ENCODE results near the gene NCR3LG1. TPM values are rescaled to one million over a fixed set of nuclear protein-coding genes. Genes with fewer than 3 reads are reported as not detected.

NCR3LG1 gene
- total and polyA plus RNA-seq, 2 donors (not counting 3 experiments of a cell fraction or from before 2014, with no cell fraction given) = 2.2 to 8.1 TPM

- BruUV-seq (replicated peaks) = no TSS peak
- H3K9me1 ChIP-seq (replicated peaks; ENCODE audit: control insufficient read depth, extremely low read depth, insufficient read depth, low read length) = no peaks in the 10 kb centered on the region
- no peaks in the 10 kb centered on the region for H3K79me2 ChIP-seq (ENCODE audit: control insufficient read depth, insufficient read depth, low read length)
- dilution Hi-C loops (cut with MboI; ENCODE audit: extremely low pct_ligation_motif_present, low sequenced_read_pairs) = no loop called here
- DNase-seq (ENCODE audit: low read depth, low spot score) (no peak), FAIRE-seq (no peak)
- H3K9ac ChIP-seq (replicated peaks; ENCODE audit: extremely low read depth, insufficient read depth, low read length) = no peak overlapping the region
- POLR2A ChIA-PET = no interaction called here
- no peak overlapping the region for H3K4me2 ChIP-seq (ENCODE audit: insufficient read depth, low read length)
- H3K4me3 ChIP-seq (replicated peaks in 1 of 3; ENCODE audit: insufficient read depth in 1 of 3, low read depth in 1 of 3, low read length in 3 of 3) = no peak overlapping the region
- CTCF ChIA-PET = interaction anchor here (0.8 to 1.2 kb wide), 2 partner anchors 115 to 317 kb away, joined by 3 read pairs; no protein-coding TSS in a partner anchor
- H4K20me1 ChIP-seq (replicated peaks; ENCODE audit: control insufficient read depth, extremely low read depth, insufficient read depth, low read length) = no peaks in the 10 kb centered on the region
- H2AFZ ChIP-seq (ENCODE audit: low read depth, low read length) = no peak overlapping the region
- no peak overlapping the region for H3K27ac ChIP-seq (ENCODE audit: insufficient read depth, low read depth, low read length)
- H3K36me3 ChIP-seq (ENCODE audit: control insufficient read depth in 2 of 2, extremely low read depth in 1 of 2, insufficient read depth in 2 of 2, low read length in 2 of 2) = no peaks in the 10 kb centered on the region
- TF ChIP-seq MYC (IDR thresholded peaks at IDR 0.05; ENCODE audit: low read depth, low read length) = no peak
- TF ChIP-seq POLR2A (IDR thresholded peaks at IDR 0.05; ENCODE audit: low read depth, low read length) = no peak
- no peak for TF ChIP-seq MAX (IDR thresholded peaks at IDR 0.05; ENCODE audit: insufficient read depth, insufficient read length)
- peaks cover 0 to 2% of the 10 kb centered on the region in 2 experiments for H3K27me3 ChIP-seq (ENCODE audit: control insufficient read depth in 2 of 2, insufficient read depth in 2 of 2, low read length in 2 of 2)
- H3K4me1 ChIP-seq (ENCODE audit: control insufficient read depth, extremely low read depth, insufficient read depth, low read length) = no peaks in the 10 kb centered on the region
- no peaks in the 10 kb centered on the region for H3K9me3 ChIP-seq (replicated peaks; ENCODE audit: control insufficient read depth, insufficient read depth, low read length)
- intact Hi-C loops (cut with micrococcal nuclease) = no loop called here
Observed at GRCh38 chr11:17413414-17414316, 62.1 kb downstream of the NCR3LG1 start.

- Histone ChIP-seq H3K4me1 (ENCODE audit: control insufficient read depth, extremely low read depth, insufficient read depth, low read length) (no peaks in the 10 kb centered on the region), H3K9me3 (replicated peaks; ENCODE audit: control insufficient read depth, insufficient read depth, low read length) (no peaks in the 10 kb centered on the region), H3K36me3 (ENCODE audit: control insufficient read depth in 2 of 2, extremely low read depth in 1 of 2, insufficient read depth in 2 of 2, low read length in 2 of 2) (no peaks in the 10 kb centered on the region), H4K20me1 (replicated peaks; ENCODE audit: control insufficient read depth, extremely low read depth, insufficient read depth, low read length) (no peaks in the 10 kb centered on the region), H3K9ac (replicated peaks; ENCODE audit: extremely low read depth, insufficient read depth, low read length) (no peak overlapping the region), H3K27ac (ENCODE audit: insufficient read depth, low read depth, low read length) (no peak overlapping the region), H3K27me3 (ENCODE audit: control insufficient read depth in 2 of 2, insufficient read depth in 2 of 2, low read length in 2 of 2) (peaks cover 2 to 4% of the 10 kb centered on the region in 2 experiments), H3K4me3 (replicated peaks in 1 of 3; ENCODE audit: insufficient read depth in 1 of 3, low read depth in 1 of 3, low read length in 3 of 3) (no peak overlapping the region), H2AFZ (ENCODE audit: low read depth, low read length) (no peak overlapping the region), H3K9me1 (replicated peaks; ENCODE audit: control insufficient read depth, extremely low read depth, insufficient read depth, low read length) (no peaks in the 10 kb centered on the region), H3K79me2 (ENCODE audit: control insufficient read depth, insufficient read depth, low read length) (no peaks in the 10 kb centered on the region), H3K4me2 (ENCODE audit: insufficient read depth, low read length) (no peak overlapping the region)
- intact Hi-C loops (cut with micrococcal nuclease) = no loop called here
- DNase-seq (ENCODE audit: low read depth, low spot score) = no peak
- ChIA-PET POLR2A (no interaction called here), CTCF (interaction anchor here (0.8 kb wide), 1 partner anchor 317 kb away, joined by 3 read pairs; no protein-coding TSS in a partner anchor)
- no TSS peak for BruUV-seq (replicated peaks)
- dilution Hi-C loops (cut with MboI; ENCODE audit: extremely low pct_ligation_motif_present, low sequenced_read_pairs) = no loop called here
- no peak for FAIRE-seq
- TF ChIP-seq EZH2 (IDR thresholded peaks at IDR 0.05; ENCODE audit: borderline replicate concordance, low read depth, low read length, severe bottlenecking) (no peak), FOS (IDR thresholded peaks at IDR 0.05; ENCODE audit: borderline replicate concordance, insufficient read depth, low read length) (no peak), MYC (IDR thresholded peaks at IDR 0.05; ENCODE audit: low read depth, low read length) (no peak), POLR2A (IDR thresholded peaks at IDR 0.05; ENCODE audit: low read depth, low read length) (no peak), GATA2 (IDR thresholded peaks at IDR 0.05; ENCODE audit: insufficient read depth, insufficient read length, low read depth, low read length) (no peak), POLR2AphosphoS5 (IDR thresholded peaks at IDR 0.05; ENCODE audit: insufficient read depth, low read depth, low read length) (no peak), MAX (IDR thresholded peaks at IDR 0.05; ENCODE audit: insufficient read depth, insufficient read length) (no peak), CTCF (IDR thresholded peaks at IDR 0.05; ENCODE audit: extremely low read depth in 1 of 2, insufficient read depth in 1 of 2, low read depth in 1 of 2, low read length in 2 of 2) (no peak), JUN (IDR thresholded peaks at IDR 0.05; ENCODE audit: borderline replicate concordance, insufficient read depth, insufficient read length, low read depth) (no peak)
Observed at GRCh38 chr11:17414317-17414737, 62.7 kb downstream of the NCR3LG1 start.

Measured in endothelial cell of umbilical vein (primary cell).